GM12892 (cell line): ENCODE measurements around the gene EPHB2.

Source experiments
- DNase-seq: peaks from one replicate; pipeline ENCODE4 v3.0.0; 2011; ENCODE audit not compliant: insufficient read length
- FAIRE-seq: peaks from 2 replicates; lab custom pipeline; 2011; peaks lifted over from hg19 to GRCh38; lab: Jason Lieb, UNC
- POLR2A ChIP-seq: IDR thresholded peaks from 2 replicates; pipeline ENCODE4 v1.6.1; 2011; ENCODE audit warnings: low read depth, low read length, control low read depth
- POLR2AphosphoS5 ChIP-seq: IDR thresholded peaks from 2 replicates; pipeline ENCODE4 v1.6.1; 2011; ENCODE audit warnings: low read depth, low read length, control low read depth
- TAF1 ChIP-seq: IDR thresholded peaks from 2 replicates; pipeline ENCODE4 v1.6.1; 2011; ENCODE audit warnings: low read depth, mild to moderate bottlenecking, control low read depth, low read length, borderline replicate concordance

EPHB2 gene

GRCh38 chr1:22852144-22852655, 141.6 kb downstream of the EPHB2 start:
- TF ChIP-seq POLR2A (no peak), TAF1 (no peak), POLR2AphosphoS5 (no peak)
- DNase-seq (no peak), FAIRE-seq (no peak)

- TF ChIP-seq POLR2AphosphoS5 (no peak), TAF1 (no peak), POLR2A (no peak)
- FAIRE-seq: no peak
Observed at GRCh38 chr1:22853651-22854185, 143.1 kb downstream of the EPHB2 start.

GRCh38 chr1:22854688-22855565, 144.3 kb downstream of the EPHB2 start:
- no peak for TF ChIP-seq POLR2A
- TF ChIP-seq TAF1: no peak
- TF ChIP-seq POLR2AphosphoS5: no peak
- DNase-seq (peak; percentile 48), FAIRE-seq (peak; percentile 65)

More at GRCh38 chr1:22853651-22854185, 143.1 kb downstream of the EPHB2 start:
- no peak for DNase-seq

DNA sequence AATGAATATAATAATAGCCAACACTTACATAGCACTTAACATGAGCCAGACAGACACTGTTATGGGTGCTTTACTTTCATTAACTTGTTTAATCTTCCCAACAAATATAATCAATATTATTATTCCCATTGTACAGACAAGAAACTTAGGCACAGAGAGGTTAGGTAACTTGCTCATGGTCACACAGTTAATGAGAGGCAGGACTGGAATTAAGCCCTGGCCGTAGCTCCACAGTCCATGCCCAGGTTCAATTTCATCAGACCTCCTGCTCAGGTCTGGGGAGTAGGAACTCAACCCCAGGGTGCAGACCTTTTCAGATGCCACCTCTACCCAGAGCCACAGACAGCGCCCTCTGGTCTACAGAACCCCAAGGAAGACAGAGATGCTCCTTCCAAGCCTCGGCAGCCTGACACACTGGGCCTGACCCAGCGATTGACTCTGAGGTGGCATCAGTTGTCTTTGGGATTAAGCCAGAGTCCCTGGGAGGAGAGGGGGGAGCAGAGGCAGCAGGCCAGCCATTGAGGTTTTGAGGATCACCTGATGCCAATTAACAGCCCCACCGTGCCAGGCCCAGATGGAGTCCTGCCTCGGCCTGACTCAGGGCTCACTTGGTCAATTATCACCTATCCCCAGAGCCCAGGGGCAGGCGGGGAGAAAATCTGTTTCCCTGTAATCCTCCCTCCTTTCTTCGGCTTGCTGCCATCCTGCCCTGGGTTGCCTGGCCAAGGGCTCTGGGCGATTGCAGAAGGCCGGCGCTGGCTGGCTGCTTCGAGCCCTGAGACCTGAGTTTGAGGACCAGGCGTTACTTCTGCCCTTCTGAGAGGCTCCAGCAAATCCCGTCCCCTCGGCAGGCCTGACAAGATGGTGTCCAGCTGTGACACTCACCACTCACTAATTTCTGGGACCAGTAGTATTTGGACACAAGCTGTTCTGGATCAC, 145.3 kb downstream of the EPHB2 start:
- FAIRE-seq (no peak), DNase-seq (no peak)
- TF ChIP-seq POLR2AphosphoS5 (no peak), POLR2A (no peak), TAF1 (no peak)

DNA sequence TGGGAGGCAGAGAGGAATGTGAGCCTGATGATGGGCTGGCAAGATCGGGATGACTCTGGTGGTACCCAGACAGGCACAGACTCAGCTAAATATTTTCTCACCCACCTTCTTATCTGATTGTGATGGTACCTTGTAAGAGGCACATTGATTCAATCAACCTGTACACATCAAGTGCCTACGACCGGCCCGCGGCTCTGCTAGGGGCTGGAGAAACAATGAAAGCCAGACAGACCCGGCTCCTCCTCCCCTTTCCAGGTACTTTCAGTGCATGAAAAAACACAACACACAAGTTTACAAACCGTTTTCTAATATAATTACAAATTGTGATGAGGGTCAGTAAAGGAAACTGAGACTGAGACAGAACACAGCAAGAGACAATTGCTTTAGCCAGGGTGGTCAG, 147.0 kb downstream of the EPHB2 start:
- TF ChIP-seq TAF1 (no peak), POLR2A (no peak), POLR2AphosphoS5 (no peak)
- DNase-seq: no peak
- FAIRE-seq: no peak

DNA sequence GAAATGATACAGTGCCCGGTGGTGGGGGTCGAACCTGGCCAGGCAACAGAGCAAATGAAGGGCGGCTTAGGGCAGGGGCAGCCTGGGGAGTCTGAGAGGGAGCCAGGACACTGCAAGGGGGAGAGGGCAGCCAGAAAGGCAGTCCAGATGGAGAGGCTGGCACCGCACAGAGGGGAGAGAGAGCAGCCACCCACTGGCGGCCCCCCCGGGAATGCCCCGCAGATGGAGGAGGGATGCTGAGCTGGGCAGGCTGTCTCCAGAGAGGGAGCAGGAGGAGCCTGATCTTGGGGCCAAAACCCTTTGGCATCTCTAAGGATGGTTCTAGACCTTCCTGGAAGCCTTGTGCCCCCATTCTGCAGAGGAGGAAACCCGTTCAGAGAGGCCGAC, 149.8 kb downstream of the EPHB2 start:
- TF ChIP-seq POLR2A (no peak), TAF1 (no peak), POLR2AphosphoS5 (no peak)
- FAIRE-seq (no peak), DNase-seq (no peak)

DNA sequence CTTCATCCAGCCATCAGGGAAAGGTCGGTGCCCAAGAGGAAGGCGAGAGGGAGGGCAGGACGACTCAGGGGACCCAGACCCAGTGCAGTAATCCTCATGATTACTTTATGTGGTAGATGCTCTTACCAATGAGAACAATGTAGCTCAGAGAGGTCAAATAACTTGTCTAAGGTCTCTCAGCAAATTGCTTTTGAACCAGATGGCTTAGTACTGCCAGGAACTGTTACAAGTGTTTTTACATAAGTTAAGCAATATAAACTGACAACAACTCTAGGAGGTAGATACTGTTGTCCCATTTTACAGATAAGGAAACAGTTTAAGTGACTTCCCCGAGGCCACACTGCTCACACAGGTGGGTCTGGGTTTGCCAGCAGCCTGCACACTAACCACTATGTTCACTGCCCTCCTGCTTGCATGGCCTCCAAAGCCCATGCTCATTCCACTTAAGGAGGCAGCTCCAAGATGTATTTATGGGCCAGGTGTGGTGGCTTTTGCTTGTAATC, 150.3 kb downstream of the EPHB2 start:
- FAIRE-seq (no peak), DNase-seq (no peak)
- TF ChIP-seq TAF1: no peak
- TF ChIP-seq POLR2A: no peak
- no peak for TF ChIP-seq POLR2AphosphoS5

DNA sequence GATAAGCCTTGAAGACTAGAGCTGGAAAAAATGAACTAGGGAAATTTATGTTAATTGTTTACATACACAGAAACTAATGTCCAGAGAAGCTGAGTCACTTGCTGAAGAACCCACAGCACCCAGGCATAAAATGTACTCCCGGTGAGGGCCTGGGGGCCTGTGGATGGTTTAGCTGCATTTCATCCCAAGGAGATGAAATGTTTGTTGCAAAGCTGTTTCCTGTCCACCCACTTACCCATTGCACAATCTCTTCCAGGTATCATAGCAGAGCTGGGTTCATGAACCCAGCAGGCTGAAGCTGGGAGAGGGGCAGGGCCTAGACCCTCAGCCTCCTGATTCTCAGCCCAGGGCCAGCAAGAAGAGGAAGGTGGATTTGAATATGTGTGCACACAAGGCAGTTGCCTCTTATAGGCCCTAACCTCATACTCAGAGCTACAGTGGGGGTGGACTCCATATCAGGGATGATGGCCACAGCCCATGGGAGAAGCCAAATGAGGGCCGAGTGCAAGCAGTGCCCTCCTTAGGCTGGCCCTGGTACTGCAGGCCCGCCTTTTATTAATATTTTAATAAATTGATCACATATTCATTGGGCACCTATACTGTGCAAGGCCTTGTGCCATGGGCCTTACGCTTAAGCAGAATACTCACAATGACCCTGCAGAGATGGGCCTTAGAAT, 151.3 kb downstream of the EPHB2 start:
- TF ChIP-seq TAF1 (no peak), POLR2A (no peak), POLR2AphosphoS5 (no peak)
- FAIRE-seq (no peak), DNase-seq (no peak)

DNA sequence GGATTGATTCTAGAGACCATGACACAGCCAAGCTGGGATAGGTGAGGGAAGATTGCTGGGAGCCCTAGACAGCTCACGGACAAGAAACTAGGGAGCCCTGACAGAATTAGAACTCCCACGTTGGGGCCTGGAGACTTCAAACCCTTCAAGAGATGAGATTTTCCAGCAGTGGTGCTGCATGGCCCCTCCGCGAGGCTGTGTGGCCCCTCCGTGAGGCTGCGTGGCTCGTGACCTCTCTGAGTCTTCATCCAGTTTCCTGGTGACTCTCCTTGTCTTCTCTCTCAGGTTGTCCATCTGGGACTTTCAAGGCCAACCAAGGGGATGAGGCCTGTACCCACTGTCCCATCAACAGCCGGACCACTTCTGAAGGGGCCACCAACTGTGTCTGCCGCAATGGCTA, 152.1 kb downstream of the EPHB2 start:
- TF ChIP-seq POLR2A (no peak), POLR2AphosphoS5 (no peak), TAF1 (no peak)
- FAIRE-seq (no peak), DNase-seq (no peak)

GRCh38 chr1:22863766-22864165, 153.1 kb downstream of the EPHB2 start:
- FAIRE-seq: no peak
- DNase-seq: no peak

GRCh38 chr1:22864886-22865285, 154.2 kb downstream of the EPHB2 start:
- FAIRE-seq (no peak), DNase-seq (no peak)
- TF ChIP-seq POLR2A: no peak
- no peak for TF ChIP-seq POLR2AphosphoS5
- TF ChIP-seq TAF1: no peak

More at GRCh38 chr1:22863766-22864165, 153.1 kb downstream of the EPHB2 start:
- TF ChIP-seq TAF1 (no peak), POLR2A (no peak)
